GM13977 (cell line): ENCODE data around the gene EDEM2.
"Not testable (repeated sequence)": the region's sequence is repeated elsewhere in the genome, so short reads cannot be mapped to it uniquely, and the experiment has no call there.

ENCODE experiments used
- DNase-seq: peaks from one replicate; pipeline ENCODE4 v3.0.0; 2012; ENCODE audit warnings: low spot score
- CTCF ChIP-seq: IDR thresholded peaks from 2 replicates; pipeline ENCODE4 v1.5.1; 2012; ENCODE audit warnings: mild to moderate bottlenecking, control low read depth; ENCODE audit not compliant: insufficient read depth; ENCODE audit errors: extremely low read depth, missing control alignments
- in situ Hi-C: fragments of 300-500 bp; cut with MboI; formaldehyde crosslinking; loops from one replicate; pipeline ENCODE4 v1.12.0; 2022; ENCODE audit warnings: low sequenced_read_pairs, low pct_unique_long_range_greater_than_20kb, mixed read lengths, inconsistent platforms; ENCODE audit not compliant: unreplicated experiment

Gene EDEM2

GRCh38 chr20:35085477-35086225 is 61.5 kb downstream of the EDEM2 start:
- no peak for TF ChIP-seq CTCF
- DNase-seq: no peak
- in situ Hi-C loops: no loop called here

- DNase-seq: no peak
- in situ Hi-C loops: no loop called here
- no peak for TF ChIP-seq CTCF
Observed at GRCh38 chr20:35084998-35085397, 62.1 kb downstream of the EDEM2 start.

GRCh38 chr20:35080348-35080642 is 66.8 kb downstream of the EDEM2 start:
- DNase-seq, in situ Hi-C loops: not testable (repeated sequence)

GRCh38 chr20:35079472-35080347 is 67.4 kb downstream of the EDEM2 start:
- DNase-seq: no peak
- no peak for TF ChIP-seq CTCF
- in situ Hi-C loops: no loop called here

- TF ChIP-seq CTCF: no peak
- in situ Hi-C loops: no loop called here
- no peak for DNase-seq
Observed at GRCh38 chr20:35077872-35078271, 69.3 kb downstream of the EDEM2 start.

GRCh38 chr20:35077341-35077740 is 69.8 kb downstream of the EDEM2 start:
- no peak for TF ChIP-seq CTCF
- no peak for DNase-seq
- in situ Hi-C loops: no loop called here

- in situ Hi-C loops, DNase-seq: not testable (repeated sequence)
Observed at GRCh38 chr20:35071436-35072153, 75.5 kb downstream of the EDEM2 start.
